ENCODE data around the gene ZNF174.

The ZNF174 gene

GRCh38 chr16:3401719-3402397, 843 bp downstream of the ZNF174 start:
- TF ChIP-seq GABPA (IDR thresholded peaks at IDR 0.05; ENCODE audit: low read depth): no peak
- Histone ChIP-seq H3K27ac (replicated peaks) (peak overlapping the region; percentile 84), H3K27me3 (ENCODE audit: insufficient read depth, poor library complexity, severe bottlenecking) (no peaks in the 10 kb centered on the region), H3K4me3 (replicated peaks; ENCODE audit: insufficient read depth, low read length) (peak overlapping the region; percentile 87)
- DNase-seq (ENCODE audit: low read depth in 1 of 2, low spot score in 1 of 2): peak in 1 of 2 experiments; percentile 3

GRCh38 chr16:3408561-3409197, 7.7 kb downstream of the ZNF174 start:
- TF ChIP-seq GABPA (IDR thresholded peaks at IDR 0.05; ENCODE audit: low read depth) (no peak), POLR2AphosphoS5 (IDR thresholded peaks at IDR 0.05; ENCODE audit: low read depth) (0 out of 2 replicates have a peak, but pooled peaks have one; percentile 46)

GRCh38 chr16:3413730-3414379, 12.8 kb downstream of the ZNF174 start:
- no peak for DNase-seq (ENCODE audit: low read depth in 1 of 2, low spot score in 1 of 2)
- no peak overlapping the region for H3K4me3 ChIP-seq (replicated peaks; ENCODE audit: insufficient read depth, low read length)
- no peaks in the 10 kb centered on the region for H3K27me3 ChIP-seq (ENCODE audit: insufficient read depth, poor library complexity, severe bottlenecking)
- H3K27ac ChIP-seq (replicated peaks): no peak overlapping the region
- no peak for TF ChIP-seq POLR2AphosphoS5 (IDR thresholded peaks at IDR 0.05; ENCODE audit: low read depth)
- TF ChIP-seq CTCF (IDR thresholded peaks at IDR 0.05; ENCODE audit: insufficient read depth, low read length): no peak
- TF ChIP-seq GABPA (IDR thresholded peaks at IDR 0.05; ENCODE audit: low read depth): no peak
- no peak for TF ChIP-seq SPI1 (IDR thresholded peaks at IDR 0.05; ENCODE audit: borderline replicate concordance, low read depth)
- TF ChIP-seq REST (IDR thresholded peaks at IDR 0.05; ENCODE audit: insufficient replicate concordance, low read depth): no peak

More at GRCh38 chr16:3408561-3409197, 7.7 kb downstream of the ZNF174 start:
- no peak overlapping the region for H3K27ac ChIP-seq (replicated peaks)
- DNase-seq (ENCODE audit: low read depth in 1 of 2, low spot score in 1 of 2): no peak
- no peak overlapping the region for H3K4me3 ChIP-seq (replicated peaks; ENCODE audit: insufficient read depth, low read length)
- H3K27me3 ChIP-seq (ENCODE audit: insufficient read depth, poor library complexity, severe bottlenecking): no peaks in the 10 kb centered on the region

- Histone ChIP-seq H3K27ac (replicated peaks) (peak overlapping the region; percentile 64), H3K4me3 (replicated peaks; ENCODE audit: insufficient read depth, low read length) (peak overlapping the region; percentile 54), H3K27me3 (ENCODE audit: insufficient read depth, poor library complexity, severe bottlenecking) (no peaks in the 10 kb centered on the region)
- TF ChIP-seq CTCF (IDR thresholded peaks at IDR 0.05; ENCODE audit: insufficient read depth, low read length) (no peak), GABPA (IDR thresholded peaks at IDR 0.05; ENCODE audit: low read depth) (peak; percentile 90), REST (IDR thresholded peaks at IDR 0.05; ENCODE audit: insufficient replicate concordance, low read depth) (peak; percentile 10), SPI1 (IDR thresholded peaks at IDR 0.05; ENCODE audit: borderline replicate concordance, low read depth) (peak; percentile 53; the same call in 1 of the 2 replicates), POLR2AphosphoS5 (IDR thresholded peaks at IDR 0.05; ENCODE audit: low read depth) (peak; percentile 82)
- DNase-seq (ENCODE audit: low read depth in 1 of 2, low spot score in 1 of 2): peak; percentile 93 to 96
These were observed 30.8 kb downstream of the ZNF174 start for GRCh38 chr16:3431779-3432219.
